ENCODE data around the gene OR5P2.
"Not testable (repeated sequence)": the region's sequence is repeated elsewhere in the genome, so short reads cannot be mapped to it uniquely, and the experiment has no call there.

Gene OR5P2

GRCh38 chr11:7796842-7797241, at the start of gene OR5P2:
Gene OR5P2 (minus strand): TSS chr11:7796942. CDS start chr11:7796942, 0 bp downstream.
- no peak within 1 kb of the TSS for H3K27ac Mint-ChIP-seq
- peaks cover 3% of the 10 kb centered on the region for H3K27me3 Mint-ChIP-seq
- peaks cover 10% of the 10 kb centered on the region for H3K9me3 Mint-ChIP-seq
- H3K4me1 Mint-ChIP-seq (ENCODE audit: low read depth): no peaks in the 10 kb centered on the region
- no peaks in the 10 kb centered on the region for H3K36me3 Mint-ChIP-seq (ENCODE audit: low read depth)
- H3K4me3 Mint-ChIP-seq: no peak within 1 kb of the TSS

GRCh38 chr11:7846003-7846402, 49.3 kb upstream of the OR5P2 start:
- Mint-ChIP-seq H3K4me1 (ENCODE audit: low read depth) (no peaks in the 10 kb centered on the region), H3K9me3 (no peaks in the 10 kb centered on the region), H3K27me3 (peaks cover 16% of the 10 kb centered on the region)

GRCh38 chr11:7844986-7845385, 48.2 kb upstream of the OR5P2 start:
- Mint-ChIP-seq H3K27ac (no peak overlapping the region), H3K4me1 (ENCODE audit: low read depth) (no peaks in the 10 kb centered on the region), H3K27me3 (peaks cover 12% of the 10 kb centered on the region), H3K4me3 (no peak overlapping the region), H3K36me3 (ENCODE audit: low read depth) (no peaks in the 10 kb centered on the region), H3K9me3 (no peaks in the 10 kb centered on the region)

More at GRCh38 chr11:7846003-7846402, 49.3 kb upstream of the OR5P2 start:
- no peak overlapping the region for H3K4me3 Mint-ChIP-seq
- H3K36me3 Mint-ChIP-seq (ENCODE audit: low read depth): no peaks in the 10 kb centered on the region
- H3K27ac Mint-ChIP-seq: no peak overlapping the region

- H3K9me3 Mint-ChIP-seq: no peaks in the 10 kb centered on the region
- peaks cover 10% of the 10 kb centered on the region for H3K27me3 Mint-ChIP-seq
- H3K27ac Mint-ChIP-seq: no peak overlapping the region
- no peak overlapping the region for H3K4me3 Mint-ChIP-seq
- no peaks in the 10 kb centered on the region for H3K4me1 Mint-ChIP-seq (ENCODE audit: low read depth)
- no peaks in the 10 kb centered on the region for H3K36me3 Mint-ChIP-seq (ENCODE audit: low read depth)
These were observed 47.8 kb upstream of the OR5P2 start for GRCh38 chr11:7844521-7844920.

- Mint-ChIP-seq H3K36me3 (ENCODE audit: low read depth) (no peaks in the 10 kb centered on the region), H3K4me3 (no peak overlapping the region), H3K27me3 (peaks cover 4% of the 10 kb centered on the region), H3K27ac (no peak overlapping the region), H3K4me1 (ENCODE audit: low read depth) (no peaks in the 10 kb centered on the region), H3K9me3 (no peaks in the 10 kb centered on the region)
These were observed 43.8 kb upstream of the OR5P2 start for GRCh38 chr11:7840578-7840977.

GRCh38 chr11:7833527-7833926, 36.8 kb upstream of the OR5P2 start:
- H3K27ac Mint-ChIP-seq: no peak overlapping the region
- no peak overlapping the region for H3K4me3 Mint-ChIP-seq
- H3K36me3 Mint-ChIP-seq (ENCODE audit: low read depth): no peaks in the 10 kb centered on the region
- no peaks in the 10 kb centered on the region for H3K27me3 Mint-ChIP-seq
- H3K9me3 Mint-ChIP-seq: no peaks in the 10 kb centered on the region
- no peaks in the 10 kb centered on the region for H3K4me1 Mint-ChIP-seq (ENCODE audit: low read depth)

- no peaks in the 10 kb centered on the region for H3K27me3 Mint-ChIP-seq
- H3K36me3 Mint-ChIP-seq (ENCODE audit: low read depth): no peaks in the 10 kb centered on the region
- H3K4me3 Mint-ChIP-seq: no peak within 1 kb of the TSS
- H3K9me3 Mint-ChIP-seq: no peaks in the 10 kb centered on the region
- no peaks in the 10 kb centered on the region for H3K4me1 Mint-ChIP-seq (ENCODE audit: low read depth)
- no peak within 1 kb of the TSS for H3K27ac Mint-ChIP-seq
These were observed 34.0 kb upstream of the OR5P2 start, which contains the start of gene OR5P3 for GRCh38 chr11:7830740-7831139. Gene OR5P3 (minus strand): TSS chr11:7830840.

GRCh38 chr11:7826324-7826723, 29.6 kb upstream of the OR5P2 start:
- H3K4me3 Mint-ChIP-seq: no peak overlapping the region
- no peak overlapping the region for H3K27ac Mint-ChIP-seq
- no peaks in the 10 kb centered on the region for H3K36me3 Mint-ChIP-seq (ENCODE audit: low read depth)

GRCh38 chr11:7820417-7820816, 23.7 kb upstream of the OR5P2 start:
- H3K9me3 Mint-ChIP-seq; H3K36me3 Mint-ChIP-seq (ENCODE audit: low read depth); H3K27me3 Mint-ChIP-seq; H3K27ac Mint-ChIP-seq; H3K4me3 Mint-ChIP-seq; H3K4me1 Mint-ChIP-seq (ENCODE audit: low read depth): not testable (repeated sequence)

More at GRCh38 chr11:7826324-7826723, 29.6 kb upstream of the OR5P2 start:
- no peaks in the 10 kb centered on the region for H3K9me3 Mint-ChIP-seq
- no peaks in the 10 kb centered on the region for H3K27me3 Mint-ChIP-seq
- H3K4me1 Mint-ChIP-seq (ENCODE audit: low read depth): no peaks in the 10 kb centered on the region

GRCh38 chr11:7814897-7815296, 18.2 kb upstream of the OR5P2 start:
- H3K4me3 Mint-ChIP-seq: not testable (repeated sequence)

GRCh38 chr11:7810301-7810700, 13.6 kb upstream of the OR5P2 start:
- H3K4me3 Mint-ChIP-seq; H3K36me3 Mint-ChIP-seq (ENCODE audit: low read depth); H3K27ac Mint-ChIP-seq; H3K27me3 Mint-ChIP-seq; H3K4me1 Mint-ChIP-seq (ENCODE audit: low read depth): not testable (repeated sequence)
- peaks cover 34% of the 10 kb centered on the region for H3K9me3 Mint-ChIP-seq

More at GRCh38 chr11:7814897-7815296, 18.2 kb upstream of the OR5P2 start:
- H3K27ac Mint-ChIP-seq; H3K27me3 Mint-ChIP-seq; H3K4me1 Mint-ChIP-seq (ENCODE audit: low read depth); H3K36me3 Mint-ChIP-seq (ENCODE audit: low read depth): not testable (repeated sequence)
- peaks cover 15% of the 10 kb centered on the region for H3K9me3 Mint-ChIP-seq

- H3K27me3 Mint-ChIP-seq: no peaks in the 10 kb centered on the region
These were observed 3.5 kb downstream of the OR5P2 start for GRCh38 chr11:7793233-7793632.

GRCh38 chr11:7787239-7787638, 9.5 kb downstream of the OR5P2 start:
- no peak overlapping the region for H3K27ac Mint-ChIP-seq
- H3K27me3 Mint-ChIP-seq: no peaks in the 10 kb centered on the region
- no peak overlapping the region for H3K4me3 Mint-ChIP-seq
- peaks cover 4% of the 10 kb centered on the region for H3K9me3 Mint-ChIP-seq
- no peaks in the 10 kb centered on the region for H3K36me3 Mint-ChIP-seq (ENCODE audit: low read depth)
- no peaks in the 10 kb centered on the region for H3K4me1 Mint-ChIP-seq (ENCODE audit: low read depth)

More at GRCh38 chr11:7793233-7793632, 3.5 kb downstream of the OR5P2 start:
- H3K27ac Mint-ChIP-seq: no peak overlapping the region
- peaks cover 14% of the 10 kb centered on the region for H3K9me3 Mint-ChIP-seq
- H3K36me3 Mint-ChIP-seq (ENCODE audit: low read depth): no peaks in the 10 kb centered on the region
- H3K4me1 Mint-ChIP-seq (ENCODE audit: low read depth): no peaks in the 10 kb centered on the region
- H3K4me3 Mint-ChIP-seq: no peak overlapping the region

- no peaks in the 10 kb centered on the region for H3K36me3 Mint-ChIP-seq (ENCODE audit: low read depth)
- H3K4me1 Mint-ChIP-seq (ENCODE audit: low read depth): no peaks in the 10 kb centered on the region
- H3K9me3 Mint-ChIP-seq: no peaks in the 10 kb centered on the region
- H3K27ac Mint-ChIP-seq: no peak overlapping the region
- H3K27me3 Mint-ChIP-seq: no peaks in the 10 kb centered on the region
- H3K4me3 Mint-ChIP-seq: no peak overlapping the region
These were observed 21.1 kb downstream of the OR5P2 start for GRCh38 chr11:7775689-7776088.

GRCh38 chr11:7764301-7764700, 32.4 kb downstream of the OR5P2 start:
- not testable (repeated sequence) for H3K36me3 Mint-ChIP-seq (ENCODE audit: low read depth); H3K27ac Mint-ChIP-seq; H3K4me3 Mint-ChIP-seq; H3K9me3 Mint-ChIP-seq; H3K27me3 Mint-ChIP-seq; H3K4me1 Mint-ChIP-seq (ENCODE audit: low read depth)

- Mint-ChIP-seq H3K4me3 (no peak overlapping the region), H3K9me3 (no peaks in the 10 kb centered on the region), H3K27ac (no peak overlapping the region), H3K36me3 (ENCODE audit: low read depth) (no peaks in the 10 kb centered on the region), H3K27me3 (peaks cover 4% of the 10 kb centered on the region), H3K4me1 (ENCODE audit: low read depth) (peaks cover 6% of the 10 kb centered on the region)
These were observed 37.7 kb downstream of the OR5P2 start for GRCh38 chr11:7759010-7759409.

Data from stimulated activated naive CD8-positive, alpha-beta T cell treated with anti-CD3 and anti-CD28 coated beads, Interleukin-15, Interleukin-2, amounts not matched to agents 100 ng/mL and 50 ng/mL, for 24 hours (primary cell).